Neural cell (in vitro differentiated cells): ENCODE results near the gene GAGE10. TPM values are rescaled to one million over a fixed set of nuclear protein-coding genes. Genes with fewer than 3 reads are reported as not detected.

Source experiments
- H2AFZ ChIP-seq: fragments of 200-600, 300-800 bp; sonication (generic), shearing (Covaris generic); 2 replicates; pipeline ENCODE4 v1.6.0; 2014; ENCODE audit warnings: low read depth, mild to moderate bottlenecking, antibody characterized with exemption, low read length, moderate library complexity
- H3F3A ChIP-seq: fragments of 200-600 bp; shearing (Covaris generic); 2 replicates; pipeline ENCODE4 v1.6.1; 2016; ENCODE audit warnings: mild to moderate bottlenecking, moderate library complexity, mixed read lengths, antibody characterized with exemption, low read length; ENCODE audit not compliant: insufficient read depth, poor library complexity, severe bottlenecking
- H3K27ac ChIP-seq: fragments of 200-600, 300-800 bp; sonication (generic), shearing (Covaris generic); 2 replicates; pipeline ENCODE4 v1.5.1; 2014; ENCODE audit warnings: mild to moderate bottlenecking, low read length, moderate library complexity
- H3K27me3 ChIP-seq: fragments of 300-800, 200-600 bp; sonication (generic), shearing (Covaris generic); 2 replicates; pipeline ENCODE4 v1.6.0; 2014; ENCODE audit warnings: mild to moderate bottlenecking, low read depth, low read length, moderate library complexity; ENCODE audit not compliant: insufficient read depth
- H3K36me3 ChIP-seq: fragments of 300-800, 200-600 bp; sonication (generic), shearing (Covaris generic); 2 replicates; pipeline ENCODE4 v1.5.1; 2014; ENCODE audit warnings: mild to moderate bottlenecking, antibody characterized with exemption, low read length, moderate library complexity; ENCODE audit not compliant: insufficient read depth
- H3K4me2 ChIP-seq: fragments of 300-800, 200-600 bp; sonication (generic), shearing (Covaris generic); 2 replicates; pipeline ENCODE4 v1.6.0; 2014; ENCODE audit warnings: mild to moderate bottlenecking, low read length
- H3K4me3 ChIP-seq: fragments of 300-800, 200-600 bp; sonication (generic), shearing (Covaris generic); 2 replicates; pipeline ENCODE4 v1.5.1; 2014; ENCODE audit warnings: mild to moderate bottlenecking, low read length, moderate library complexity
- H3K79me2 ChIP-seq: fragments of 200-600 bp; shearing (Covaris generic); replicated peaks from 2 replicates; pipeline ENCODE4 v1.6.0; 2014; ENCODE audit warnings: mild to moderate bottlenecking, low read length, moderate library complexity; ENCODE audit not compliant: insufficient read depth
- H3K9ac ChIP-seq: fragments of 300-800, 200-600 bp; sonication (generic), shearing (Covaris generic); 2 replicates; pipeline ENCODE4 v1.6.1; 2016; ENCODE audit warnings: mild to moderate bottlenecking, low read length, mixed read lengths
- H3K9me2 ChIP-seq: fragments of 200-600 bp; shearing (Covaris generic); 2 replicates; pipeline ENCODE4 v1.6.1; 2016; ENCODE audit warnings: mild to moderate bottlenecking, low read length, mixed read lengths; ENCODE audit not compliant: insufficient read depth
- H3K9me3 ChIP-seq: fragments of 200-600, 300-800 bp; sonication (generic), shearing (Covaris generic); 2 replicates; pipeline ENCODE4 v1.6.1; 2016; ENCODE audit warnings: mild to moderate bottlenecking, mixed run types, low read length, moderate library complexity, mixed read lengths
- H4K20me1 ChIP-seq: fragments of 200-600 bp; shearing (Covaris generic); 2 replicates; pipeline ENCODE4 v1.6.1; 2016; ENCODE audit warnings: mild to moderate bottlenecking, mixed run types; ENCODE audit not compliant: insufficient read depth
- CTCF ChIP-seq: fragments of 450-650 bp; IDR thresholded peaks from 2 replicates; pipeline ENCODE4 v1.5.1; 2014; ENCODE audit warnings: antibody characterized with exemption, mild to moderate bottlenecking, moderate library complexity; ENCODE audit not compliant: poor library complexity, severe bottlenecking
- EP300 ChIP-seq: fragments of 450-650 bp; conservative IDR thresholded peaks from 2 replicates; pipeline ENCODE4 v1.6.1; 2014; ENCODE audit warnings: antibody characterized with exemption, mild to moderate bottlenecking, moderate library complexity; ENCODE audit not compliant: poor library complexity, severe bottlenecking
- EZH2 ChIP-seq: fragments of 200-600, 300-800 bp; shearing (Covaris generic), sonication (generic); IDR thresholded peaks from 2 replicates; pipeline ENCODE4 v1.6.1; 2014; ENCODE audit warnings: antibody characterized with exemption, low read length, borderline replicate concordance, mild to moderate bottlenecking; ENCODE audit not compliant: insufficient read depth, poor library complexity, severe bottlenecking
- MXI1 ChIP-seq: fragments of 450-650 bp; conservative IDR thresholded peaks from 2 replicates; pipeline ENCODE4 v1.6.1; 2014; ENCODE audit warnings: antibody characterized with exemption, mild to moderate bottlenecking; ENCODE audit not compliant: poor library complexity, severe bottlenecking
- POLR2AphosphoS5 ChIP-seq: IDR thresholded peaks from 2 replicates; pipeline ENCODE4 v1.6.1; 2012
- RAD21 ChIP-seq: fragments of 450-650 bp; conservative IDR thresholded peaks from 2 replicates; pipeline ENCODE4 v1.6.1; 2014; ENCODE audit warnings: antibody characterized with exemption, mild to moderate bottlenecking, moderate library complexity
- REST ChIP-seq: IDR thresholded peaks from 2 replicates; pipeline ENCODE4 v1.6.1; 2012; ENCODE audit warnings: borderline replicate concordance
- SMC3 ChIP-seq: fragments of 450-650 bp; conservative IDR thresholded peaks from 2 replicates; pipeline ENCODE4 v1.6.1; 2014; ENCODE audit warnings: antibody characterized with exemption, mild to moderate bottlenecking, moderate library complexity; ENCODE audit not compliant: poor library complexity
- TAF1 ChIP-seq: IDR thresholded peaks from 2 replicates; pipeline ENCODE4 v1.6.1; 2012; ENCODE audit warnings: low read depth
- polyA plus RNA-seq: library from polyadenylated mRNA; depleted of rRNA; stranded (reverse); fragments of >200 nt; gene quantifications from 2 replicates; pipeline ENCODE4 v1.2.3, GENCODE V29; 2014

The GAGE10 gene
- polyA plus RNA-seq, 1 donor from 2014 or later = not detected

GRCh38 chrX:49260221-49260985 is 43.0 kb upstream of the GAGE10 start:
- H3K36me3 ChIP-seq = no peaks in the 10 kb centered on the region
- H3K4me2 ChIP-seq = no peak overlapping the region
- H3K79me2 ChIP-seq = no peaks in the 10 kb centered on the region
- TF ChIP-seq POLR2AphosphoS5 (no peak), SMC3 (no peak), MXI1 (no peak), EZH2 (no peak), TAF1 (no peak)
- no peak overlapping the region for H3K27ac ChIP-seq
- no peaks in the 10 kb centered on the region for H3F3A ChIP-seq
- H3K9ac ChIP-seq = no peak overlapping the region
- no peak overlapping the region for H3K4me3 ChIP-seq
- H2AFZ ChIP-seq = no peak overlapping the region
- no peaks in the 10 kb centered on the region for H4K20me1 ChIP-seq
- H3K9me3 ChIP-seq = no peaks in the 10 kb centered on the region
- no peaks in the 10 kb centered on the region for H3K9me2 ChIP-seq
- no peaks in the 10 kb centered on the region for H3K27me3 ChIP-seq

GRCh38 chrX:49262603-49263002 is 40.8 kb upstream of the GAGE10 start:
- no peak for TF ChIP-seq EZH2
- no peak for TF ChIP-seq CTCF
- TF ChIP-seq MXI1 = no peak
- TF ChIP-seq EP300 = no peak
- no peak for TF ChIP-seq REST
- TF ChIP-seq TAF1 = no peak
- no peak for TF ChIP-seq RAD21
- no peak for TF ChIP-seq POLR2AphosphoS5
- TF ChIP-seq SMC3 = no peak
- H3F3A ChIP-seq = no peaks in the 10 kb centered on the region
- H3K9me3 ChIP-seq = no peaks in the 10 kb centered on the region
- H3K27me3 ChIP-seq = no peaks in the 10 kb centered on the region
- H3K27ac ChIP-seq = no peak overlapping the region
- no peak overlapping the region for H2AFZ ChIP-seq
- H3K36me3 ChIP-seq = no peaks in the 10 kb centered on the region
- H4K20me1 ChIP-seq = no peaks in the 10 kb centered on the region
- H3K79me2 ChIP-seq = no peaks in the 10 kb centered on the region
- no peak overlapping the region for H3K4me2 ChIP-seq
- no peak overlapping the region for H3K4me3 ChIP-seq
- no peaks in the 10 kb centered on the region for H3K9me2 ChIP-seq
- no peak overlapping the region for H3K9ac ChIP-seq
